ENCODE measurements around the gene CAPN13. TPM values are rescaled to one million over a fixed set of nuclear protein-coding genes. Genes with fewer than 3 reads are reported as not detected.

Gene CAPN13
- total and polyA plus RNA-seq, 2 donors (not counting 3 experiments of a cell fraction or from before 2014, with no cell fraction given), result not detected

GRCh38 chr2:30756051-30756719 is 51.1 kb downstream of the CAPN13 start:
- Histone ChIP-seq H3K4me1 (ENCODE audit: control insufficient read depth, extremely low read depth, insufficient read depth, low read length) (no peaks in the 10 kb centered on the region), H3K9ac (replicated peaks; ENCODE audit: extremely low read depth, insufficient read depth, low read length) (no peak overlapping the region), H3K79me2 (ENCODE audit: control insufficient read depth, insufficient read depth, low read length) (no peaks in the 10 kb centered on the region), H3K4me3 (replicated peaks in 1 of 3; ENCODE audit: insufficient read depth in 1 of 3, low read depth in 1 of 3, low read length in 3 of 3) (no peak overlapping the region), H4K20me1 (replicated peaks; ENCODE audit: control insufficient read depth, extremely low read depth, insufficient read depth, low read length) (no peaks in the 10 kb centered on the region), H3K9me1 (replicated peaks; ENCODE audit: control insufficient read depth, extremely low read depth, insufficient read depth, low read length) (no peaks in the 10 kb centered on the region), H3K36me3 (ENCODE audit: control insufficient read depth in 2 of 2, extremely low read depth in 1 of 2, insufficient read depth in 2 of 2, low read length in 2 of 2) (no peaks in the 10 kb centered on the region), H3K9me3 (replicated peaks; ENCODE audit: control insufficient read depth, insufficient read depth, low read length) (no peaks in the 10 kb centered on the region), H3K27ac (ENCODE audit: insufficient read depth, low read depth, low read length) (no peak overlapping the region), H3K27me3 (ENCODE audit: control insufficient read depth in 2 of 2, insufficient read depth in 2 of 2, low read length in 2 of 2) (no peaks in the 10 kb centered on the region), H3K4me2 (ENCODE audit: insufficient read depth, low read length) (no peak overlapping the region), H2AFZ (ENCODE audit: low read depth, low read length) (no peak overlapping the region)
- TF ChIP-seq CTCF (IDR thresholded peaks at IDR 0.05; ENCODE audit: extremely low read depth in 1 of 2, insufficient read depth in 1 of 2, low read depth in 1 of 2, low read length in 2 of 2), result no peak
- TF ChIP-seq, protein P1, sequence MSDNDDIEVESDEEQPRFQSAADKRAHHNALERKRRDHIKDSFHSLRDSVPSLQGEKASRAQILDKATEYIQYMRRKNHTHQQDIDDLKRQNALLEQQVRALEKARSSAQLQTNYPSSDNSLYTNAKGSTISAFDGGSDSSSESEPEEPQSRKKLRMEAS (IDR thresholded peaks at IDR 0.05; ENCODE audit: insufficient read depth, insufficient read length), result no peak
- no peak for TF ChIP-seq EZH2 (IDR thresholded peaks at IDR 0.05; ENCODE audit: borderline replicate concordance, low read depth, low read length, severe bottlenecking)
- no peak for TF ChIP-seq POLR2A (IDR thresholded peaks at IDR 0.05; ENCODE audit: low read depth, low read length)
- TF ChIP-seq POLR2AphosphoS5 (IDR thresholded peaks at IDR 0.05; ENCODE audit: insufficient read depth, low read depth, low read length), result no peak
- TF ChIP-seq FOS (IDR thresholded peaks at IDR 0.05; ENCODE audit: borderline replicate concordance, insufficient read depth, low read length), result no peak
- TF ChIP-seq GATA2 (IDR thresholded peaks at IDR 0.05; ENCODE audit: insufficient read depth, insufficient read length, low read depth, low read length), result no peak
- no peak for TF ChIP-seq MYC (IDR thresholded peaks at IDR 0.05; ENCODE audit: low read depth, low read length)
- no peak for TF ChIP-seq JUN (IDR thresholded peaks at IDR 0.05; ENCODE audit: borderline replicate concordance, insufficient read depth, insufficient read length, low read depth)
- ChIA-PET CTCF (no interaction called here), POLR2A (no interaction called here)
- FAIRE-seq (no peak), DNase-seq (ENCODE audit: low read depth, low spot score) (no peak)
- intact Hi-C loops (cut with micrococcal nuclease), result no loop called here
- BruUV-seq (replicated peaks), result no TSS peak
- dilution Hi-C loops (cut with MboI; ENCODE audit: extremely low pct_ligation_motif_present, low sequenced_read_pairs), result no loop called here

Data from endothelial cell of umbilical vein (primary cell).